Smooth muscle cell (in vitro differentiated cells): ENCODE data around the gene TDRD10. TPM values are rescaled to one million over a fixed set of nuclear protein-coding genes. Genes with fewer than 3 reads are reported as not detected.
A peak's percentile ranks its signal among the peaks of the same experiment; 100 is the strongest.

ENCODE experiments used
- DNase-seq: peaks from one replicate; lab custom pipeline; 2025; ENCODE audit not compliant: unreplicated experiment; lab: John Stamatoyannopoulos, UW
- H2AFZ ChIP-seq: fragments of 200-600 bp; sonication (generic); 2 replicates; pipeline ENCODE4 v1.6.0; 2016; ENCODE audit warnings: antibody characterized with exemption, low read depth, mild to moderate bottlenecking
- H3F3A ChIP-seq: fragments of 200-600 bp; sonication (generic); 2 replicates; pipeline ENCODE4 v1.6.0; 2017; ENCODE audit warnings: antibody characterized with exemption, low read depth
- H3K27ac ChIP-seq: fragments of 200-600 bp; sonication (generic); 2 replicates; pipeline ENCODE4 v1.5.1; 2016; ENCODE audit warnings: low read depth, mild to moderate bottlenecking
- H3K27me3 ChIP-seq: fragments of 200-600 bp; sonication (generic); 2 replicates; pipeline ENCODE4 v1.6.1; 2016; ENCODE audit warnings: low read depth, mild to moderate bottlenecking
- H3K36me3 ChIP-seq: fragments of 200-600 bp; sonication (generic); 2 replicates; pipeline ENCODE4 v1.5.1; 2016; ENCODE audit warnings: low read depth
- H3K4me1 ChIP-seq: fragments of 200-600 bp; sonication (generic); 2 replicates; pipeline ENCODE4 v1.5.1; 2016; ENCODE audit warnings: low read depth
- H3K4me2 ChIP-seq: fragments of 200-600 bp; sonication (generic); 2 replicates; pipeline ENCODE4 v1.6.0; 2016; ENCODE audit warnings: mild to moderate bottlenecking
- H3K4me3 ChIP-seq: fragments of 200-600 bp; sonication (generic); 2 replicates; pipeline ENCODE4 v1.5.1; 2016; ENCODE audit warnings: mild to moderate bottlenecking
- H3K79me2 ChIP-seq: fragments of 200-600 bp; sonication (generic); 2 replicates; pipeline ENCODE4 v1.6.0; 2016; ENCODE audit warnings: low read depth, mild to moderate bottlenecking
- H3K9ac ChIP-seq: fragments of 200-600 bp; sonication (generic); 2 replicates; pipeline ENCODE4 v1.6.0; 2016; ENCODE audit warnings: low read depth
- H3K9me3 ChIP-seq: fragments of 200-600 bp; sonication (generic); replicated peaks from 2 replicates; pipeline ENCODE4 v1.5.1; 2016; ENCODE audit warnings: low read depth
- H4K20me1 ChIP-seq: fragments of 200-600 bp; sonication (generic); 2 replicates; pipeline ENCODE4 v1.6.0; 2016; ENCODE audit warnings: low read depth
- WGBS: methylation state at CpG from one replicate; pipeline ENCODE4 v1.1.7; 2016; ENCODE audit warnings: low lambda C conversion rate; 5-methylcytosine and 5-hydroxymethylcytosine counted together
- polyA plus RNA-seq: library from polyadenylated mRNA; unstranded; fragments of >200 nt; fragmentation: Nextera tagmentation; extraction: Ambion mirVana; gene quantifications from 2 replicates; pipeline ENCODE4 v1.2.1, GENCODE V29; 2016
- total RNA-seq: library from RNA; depleted of rRNA; stranded (reverse); fragments of >200 nt; gene quantifications from 2 replicates; pipeline ENCODE4 v1.2.3, GENCODE V29; 2014
- TF ChIP-seq, protein P1 (sequence below): fragments of 200-600 bp; sonication (generic); IDR thresholded peaks from 2 replicates; pipeline ENCODE4 v1.5.1; 2017; ENCODE audit warnings: borderline replicate concordance, mild to moderate bottlenecking, antibody characterized with exemption; ENCODE audit not compliant: insufficient read depth, poor library complexity, severe bottlenecking

TDRD10 gene
- total and polyA plus RNA-seq, 2 experiments from 2014 or later, result 0.11 to 0.13 TPM

DNA sequence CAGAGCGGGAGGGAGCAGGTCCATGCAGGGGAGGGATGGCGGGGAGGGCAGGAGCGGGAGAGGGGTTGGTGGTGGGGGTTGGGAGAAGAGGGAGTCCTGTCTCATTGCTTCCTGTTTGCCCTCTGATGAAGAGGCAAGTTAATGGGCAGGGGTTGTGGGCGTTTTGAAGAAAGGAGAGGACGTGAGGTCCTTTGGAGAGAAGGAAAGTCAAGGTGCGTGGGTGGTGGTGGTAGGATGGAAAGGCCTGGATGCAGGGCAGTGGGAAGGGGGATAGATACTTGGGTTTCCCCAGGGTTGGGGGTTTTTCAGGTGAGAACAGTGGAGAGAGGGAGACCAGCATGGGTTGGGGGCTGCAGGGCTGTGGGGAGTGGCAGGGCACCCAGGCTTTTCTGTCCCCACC lies 39.2 kb downstream of the TDRD10 start:
- H3K27me3 ChIP-seq, result peaks cover 19% of the 10 kb centered on the region
- 68% methylated on average over 4 of the region's 6 CpGs for WGBS
- no peaks in the 10 kb centered on the region for H4K20me1 ChIP-seq
- H3K27ac ChIP-seq, result no peak overlapping the region
- no peaks in the 10 kb centered on the region for H3K36me3 ChIP-seq
- H3K4me2 ChIP-seq, result no peak overlapping the region
- no peak overlapping the region for H2AFZ ChIP-seq
- no peak overlapping the region for H3K4me3 ChIP-seq
- no peak for DNase-seq
- H3K9me3 ChIP-seq, result no peaks in the 10 kb centered on the region
- no peaks in the 10 kb centered on the region for H3K79me2 ChIP-seq
- H3K4me1 ChIP-seq, result no peaks in the 10 kb centered on the region
- no peaks in the 10 kb centered on the region for H3F3A ChIP-seq
- H3K9ac ChIP-seq, result no peak overlapping the region
- TF ChIP-seq, protein P1, sequence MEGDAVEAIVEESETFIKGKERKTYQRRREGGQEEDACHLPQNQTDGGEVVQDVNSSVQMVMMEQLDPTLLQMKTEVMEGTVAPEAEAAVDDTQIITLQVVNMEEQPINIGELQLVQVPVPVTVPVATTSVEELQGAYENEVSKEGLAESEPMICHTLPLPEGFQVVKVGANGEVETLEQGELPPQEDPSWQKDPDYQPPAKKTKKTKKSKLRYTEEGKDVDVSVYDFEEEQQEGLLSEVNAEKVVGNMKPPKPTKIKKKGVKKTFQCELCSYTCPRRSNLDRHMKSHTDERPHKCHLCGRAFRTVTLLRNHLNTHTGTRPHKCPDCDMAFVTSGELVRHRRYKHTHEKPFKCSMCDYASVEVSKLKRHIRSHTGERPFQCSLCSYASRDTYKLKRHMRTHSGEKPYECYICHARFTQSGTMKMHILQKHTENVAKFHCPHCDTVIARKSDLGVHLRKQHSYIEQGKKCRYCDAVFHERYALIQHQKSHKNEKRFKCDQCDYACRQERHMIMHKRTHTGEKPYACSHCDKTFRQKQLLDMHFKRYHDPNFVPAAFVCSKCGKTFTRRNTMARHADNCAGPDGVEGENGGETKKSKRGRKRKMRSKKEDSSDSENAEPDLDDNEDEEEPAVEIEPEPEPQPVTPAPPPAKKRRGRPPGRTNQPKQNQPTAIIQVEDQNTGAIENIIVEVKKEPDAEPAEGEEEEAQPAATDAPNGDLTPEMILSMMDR, result no peak

DNA sequence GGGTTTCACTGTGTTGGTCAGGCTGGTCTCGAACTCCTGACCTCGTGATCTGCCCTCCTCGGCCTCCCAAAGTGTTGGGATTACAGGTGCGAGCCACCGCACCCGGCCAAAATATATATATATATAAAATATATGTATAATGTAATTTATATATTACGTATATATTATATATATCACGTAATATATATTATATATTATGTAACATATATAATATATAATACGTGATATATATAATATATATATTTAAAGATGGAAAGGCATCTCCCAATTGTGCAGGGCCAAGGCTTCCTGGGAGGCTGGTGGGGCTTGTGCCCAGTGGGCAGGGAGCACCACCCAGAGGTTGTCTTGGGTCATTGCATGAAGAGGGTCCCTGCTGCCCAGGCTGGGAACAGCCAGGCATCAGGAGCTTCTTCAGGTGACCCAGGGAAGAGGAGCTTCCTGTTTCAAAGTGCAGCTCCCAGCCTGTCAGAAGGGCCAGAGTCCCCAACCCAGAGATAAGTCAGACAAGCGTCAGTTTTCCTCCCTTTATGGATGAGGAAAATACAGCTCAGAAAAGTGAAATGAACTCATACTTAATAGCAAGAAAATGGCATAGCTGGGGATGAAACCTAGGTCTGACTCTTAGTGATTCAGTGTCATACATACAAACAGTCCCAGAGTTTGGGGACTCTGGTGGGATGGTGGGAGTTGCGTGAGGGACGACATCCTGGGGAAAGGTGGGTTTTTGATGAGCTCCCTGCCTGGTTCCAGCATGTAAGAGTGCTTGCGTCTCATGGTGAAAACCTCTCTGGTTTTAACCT lies 44.4 kb downstream of the TDRD10 start:
- Histone ChIP-seq H3K27me3 (peaks cover 13% of the 10 kb centered on the region), H3K4me1 (no peaks in the 10 kb centered on the region), H3K27ac (no peak overlapping the region), H2AFZ (no peak overlapping the region), H3K9me3 (no peaks in the 10 kb centered on the region), H3K4me2 (no peak overlapping the region), H4K20me1 (peaks cover 13% of the 10 kb centered on the region), H3K9ac (no peak overlapping the region), H3K36me3 (no peaks in the 10 kb centered on the region), H3F3A (peaks cover 6% of the 10 kb centered on the region), H3K4me3 (no peak overlapping the region), H3K79me2 (no peaks in the 10 kb centered on the region)
- TF ChIP-seq, protein P1, result peak; percentile 75
- WGBS, result 76% methylated on average over 13 of the region's 13 CpGs
- DNase-seq, result no peak

DNA sequence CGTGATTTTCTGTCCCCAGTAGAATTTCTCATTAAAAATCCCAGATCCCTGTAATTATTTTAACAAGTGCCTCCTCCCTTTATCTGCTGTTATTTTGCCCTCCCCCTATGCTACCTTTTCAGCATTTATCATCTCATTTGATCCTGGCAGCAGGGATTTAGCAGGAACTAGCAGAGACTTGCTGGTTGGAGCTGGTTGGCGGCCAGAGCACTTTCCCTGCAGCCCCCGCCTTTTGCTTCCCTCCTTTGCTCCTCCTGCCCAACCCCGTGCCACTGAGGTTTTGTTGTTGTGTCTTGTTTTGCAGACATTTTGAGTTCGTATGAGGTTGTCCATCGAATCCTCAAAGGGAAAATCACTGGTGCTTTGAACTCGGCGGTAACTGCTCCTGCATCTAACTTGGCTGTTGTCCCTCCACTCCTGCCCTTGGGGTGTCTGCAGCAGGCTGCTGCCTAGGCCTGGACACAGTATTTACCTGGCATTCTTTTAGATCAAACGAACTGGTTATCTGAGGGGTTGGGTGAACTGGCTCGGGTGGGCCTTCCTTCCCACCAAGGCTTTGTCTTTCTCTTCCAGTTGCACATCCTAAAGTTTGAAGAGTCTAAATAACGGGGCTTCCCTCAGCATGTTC lies 45.2 kb downstream of the TDRD10 start:
- 82% methylated on average over 11 of the region's 11 CpGs for WGBS
- H3K27ac ChIP-seq, result no peak overlapping the region

More for the DNA sequence above, 45.2 kb downstream of the TDRD10 start:
- Histone ChIP-seq H3K27me3 (peaks cover 5% of the 10 kb centered on the region), H3K9ac (no peak overlapping the region), H3K4me2 (no peak overlapping the region), H3K79me2 (no peaks in the 10 kb centered on the region), H3K9me3 (no peaks in the 10 kb centered on the region), H3K4me3 (no peak overlapping the region), H3F3A (peaks cover 8% of the 10 kb centered on the region), H4K20me1 (peaks cover 14% of the 10 kb centered on the region), H2AFZ (no peak overlapping the region), H3K36me3 (no peaks in the 10 kb centered on the region), H3K4me1 (no peaks in the 10 kb centered on the region)
- TF ChIP-seq, protein P1, result no peak
- no peak for DNase-seq
